ENCODE results near the gene CPB2.

DNA sequence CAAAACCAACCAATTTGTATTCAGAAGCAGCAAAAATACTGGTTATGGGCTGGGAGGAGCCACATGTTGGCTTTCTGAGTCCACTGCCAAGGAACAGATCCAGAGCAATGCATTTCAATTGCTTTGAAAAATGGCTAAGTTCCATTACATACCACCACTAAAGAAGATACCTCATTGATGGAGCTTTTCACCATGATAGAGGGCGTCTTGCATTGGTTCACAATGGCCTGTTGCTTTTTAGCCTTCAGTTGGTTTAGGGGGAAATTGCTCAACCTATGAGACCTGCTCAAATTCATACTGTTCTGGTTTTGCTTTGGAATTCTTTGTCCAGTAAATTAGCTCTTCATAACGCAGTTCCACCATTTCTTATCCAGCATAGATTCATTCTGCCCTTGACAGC, 21.2 kb upstream of the CPB2 start:
- TF ChIP-seq POLR2A (IDR thresholded peaks at IDR 0.05), result no peak
- TF ChIP-seq, protein P1, sequence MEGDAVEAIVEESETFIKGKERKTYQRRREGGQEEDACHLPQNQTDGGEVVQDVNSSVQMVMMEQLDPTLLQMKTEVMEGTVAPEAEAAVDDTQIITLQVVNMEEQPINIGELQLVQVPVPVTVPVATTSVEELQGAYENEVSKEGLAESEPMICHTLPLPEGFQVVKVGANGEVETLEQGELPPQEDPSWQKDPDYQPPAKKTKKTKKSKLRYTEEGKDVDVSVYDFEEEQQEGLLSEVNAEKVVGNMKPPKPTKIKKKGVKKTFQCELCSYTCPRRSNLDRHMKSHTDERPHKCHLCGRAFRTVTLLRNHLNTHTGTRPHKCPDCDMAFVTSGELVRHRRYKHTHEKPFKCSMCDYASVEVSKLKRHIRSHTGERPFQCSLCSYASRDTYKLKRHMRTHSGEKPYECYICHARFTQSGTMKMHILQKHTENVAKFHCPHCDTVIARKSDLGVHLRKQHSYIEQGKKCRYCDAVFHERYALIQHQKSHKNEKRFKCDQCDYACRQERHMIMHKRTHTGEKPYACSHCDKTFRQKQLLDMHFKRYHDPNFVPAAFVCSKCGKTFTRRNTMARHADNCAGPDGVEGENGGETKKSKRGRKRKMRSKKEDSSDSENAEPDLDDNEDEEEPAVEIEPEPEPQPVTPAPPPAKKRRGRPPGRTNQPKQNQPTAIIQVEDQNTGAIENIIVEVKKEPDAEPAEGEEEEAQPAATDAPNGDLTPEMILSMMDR (IDR thresholded peaks at IDR 0.05), result no peak

Measured in lower leg skin (tissue), 3 donors.